HS-27A (cell line): Measurements from ENCODE around the gene ANXA7.
A peak's percentile ranks its signal among the peaks of the same experiment; 100 is the strongest.

ENCODE experiments used
- DNase-seq: peaks from one replicate; pipeline ENCODE4 v3.0.0-alpha.2; 2012; ENCODE audit warnings: low read depth, missing footprints

Gene ANXA7

DNA sequence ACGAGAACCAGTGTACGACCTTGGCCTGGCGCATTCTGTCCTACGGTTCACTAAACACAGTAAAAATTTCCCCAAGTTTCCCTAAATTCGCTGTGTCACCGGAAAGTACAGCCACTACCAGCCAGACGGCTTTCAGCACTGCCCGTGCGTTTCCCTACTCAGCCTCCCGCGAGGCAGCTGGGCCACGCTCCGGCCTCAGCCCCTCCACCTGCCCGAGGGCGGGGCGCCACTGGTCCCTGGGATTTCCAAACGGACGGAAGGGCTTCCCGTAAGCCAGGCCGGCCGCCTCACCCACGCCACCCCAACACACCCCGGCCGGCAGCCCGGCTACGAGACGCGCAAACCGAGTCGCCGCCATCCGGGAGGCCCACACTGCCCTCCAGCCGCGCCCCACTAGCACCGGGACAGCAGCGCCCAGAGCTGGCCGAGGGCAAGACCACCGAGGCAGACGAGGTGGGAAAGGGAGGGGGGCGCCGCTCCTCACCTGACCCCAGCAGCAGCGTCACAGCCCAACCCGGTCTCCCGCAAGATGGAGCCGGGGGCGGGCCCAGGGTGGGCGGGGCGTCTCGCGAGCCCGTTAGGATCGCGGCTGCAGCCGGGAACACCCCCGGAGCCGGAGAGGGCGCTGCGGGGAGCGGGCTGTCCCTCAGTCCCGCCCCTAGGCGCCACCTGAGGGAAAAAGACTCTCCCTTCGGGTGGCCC is at the start of gene ANXA7:
TSS of gene ANXA7 (minus strand) at position 531 of the 702 bp plus-strand sequence. CDS start 13,202 bp downstream, outside the sequence.
- peak; percentile 30 for DNase-seq

DNA sequence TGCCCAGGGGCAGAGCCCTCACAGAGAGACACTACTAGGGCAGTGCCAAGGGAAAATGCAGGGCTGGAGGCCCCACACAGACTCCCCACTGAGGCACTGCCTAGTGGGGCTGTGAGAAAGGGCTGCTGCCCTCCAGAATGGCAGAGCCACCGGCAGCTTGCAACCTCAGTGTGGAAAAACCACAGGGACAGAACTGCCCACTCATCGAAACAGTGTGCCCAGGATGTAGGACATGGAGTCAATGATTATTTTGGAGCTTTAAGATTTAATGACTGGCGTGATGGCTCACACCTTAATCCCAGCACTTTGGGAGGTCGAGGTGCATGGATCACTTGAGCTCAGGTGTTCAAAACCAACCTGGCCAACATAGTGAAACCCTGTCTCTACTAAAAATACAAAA is 47.0 kb upstream of the ANXA7 start:
- DNase-seq: no peak

DNA sequence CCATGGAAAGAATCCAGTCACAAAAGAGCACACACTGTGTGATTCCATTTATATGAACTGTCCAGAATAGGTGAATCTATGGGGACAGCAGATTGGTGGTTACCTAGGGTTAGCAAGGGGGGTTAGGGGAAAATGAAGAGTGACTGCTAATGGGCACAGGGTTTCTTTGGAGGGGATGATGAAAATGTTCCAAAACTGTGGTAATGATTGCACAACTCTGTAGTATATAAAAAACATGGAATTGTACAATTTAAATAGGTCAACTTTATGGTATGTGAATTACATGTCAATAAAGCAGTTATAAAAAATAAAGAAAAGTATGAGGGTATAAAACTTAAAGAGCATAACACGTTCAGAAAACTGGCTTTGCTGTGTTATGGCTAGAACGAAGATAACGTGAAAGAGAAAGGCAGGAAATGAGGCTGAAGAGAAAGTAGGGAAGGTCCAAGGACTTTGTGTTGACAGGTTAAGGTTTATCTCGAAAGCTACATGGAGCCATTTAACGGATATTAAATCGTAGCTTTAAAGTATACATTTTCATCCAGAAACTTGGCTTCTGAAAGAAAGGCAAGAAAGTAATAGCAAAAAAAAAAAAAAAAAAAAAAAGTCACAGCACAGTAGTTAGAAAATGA is 45.9 kb upstream of the ANXA7 start:
- DNase-seq: no peak

DNA sequence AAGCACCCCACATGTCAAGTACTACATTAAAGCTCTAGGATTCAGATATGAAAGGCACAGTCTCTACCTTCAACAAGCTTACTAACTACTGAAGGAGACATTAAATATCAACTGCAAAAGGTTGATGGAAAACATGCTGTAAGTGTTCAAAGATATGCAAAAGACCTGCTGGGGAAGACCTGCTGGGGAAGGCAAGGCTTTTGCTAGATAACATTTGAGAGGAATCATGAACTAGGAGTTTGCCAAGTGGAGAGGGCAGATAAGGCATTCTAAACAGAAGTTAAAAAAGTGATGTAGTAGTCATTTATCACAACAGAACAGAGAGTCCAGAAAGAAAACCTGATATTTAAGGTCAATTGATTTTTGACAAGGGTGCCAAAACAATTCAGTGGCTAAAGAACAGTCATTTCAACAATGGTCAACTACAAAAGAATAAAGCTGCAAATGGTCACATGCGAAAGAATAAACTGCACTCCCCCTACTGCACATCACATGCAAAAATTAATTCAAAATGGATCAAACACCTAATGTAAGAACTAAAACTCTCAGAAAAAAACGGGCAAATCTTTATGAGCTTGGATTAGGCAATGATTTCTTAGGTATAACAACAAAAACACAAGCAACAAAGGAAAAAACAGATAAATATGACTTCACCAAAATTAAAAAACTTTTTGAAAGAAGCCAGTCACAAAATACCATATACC is 42.5 kb upstream of the ANXA7 start:
- DNase-seq: no peak

DNA sequence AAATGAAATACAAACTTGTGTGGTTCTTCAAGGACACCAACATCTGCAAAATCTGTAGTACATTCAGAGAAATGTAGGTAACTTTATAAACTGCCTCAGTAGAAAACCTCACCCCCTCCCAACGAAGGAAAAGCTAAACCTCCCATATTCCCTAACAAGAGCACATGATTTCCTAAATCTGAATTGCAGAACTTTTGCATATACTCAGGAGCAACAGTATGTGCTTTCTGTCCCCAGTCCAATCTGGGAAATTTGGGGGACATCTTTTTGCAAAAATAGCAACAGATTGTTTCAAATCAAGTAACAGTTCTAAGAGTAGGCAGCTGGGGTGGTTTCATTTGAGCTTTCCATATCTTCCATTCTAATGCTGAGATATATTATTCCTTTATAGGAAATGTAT is 35.3 kb upstream of the ANXA7 start:
- DNase-seq: no peak

DNA sequence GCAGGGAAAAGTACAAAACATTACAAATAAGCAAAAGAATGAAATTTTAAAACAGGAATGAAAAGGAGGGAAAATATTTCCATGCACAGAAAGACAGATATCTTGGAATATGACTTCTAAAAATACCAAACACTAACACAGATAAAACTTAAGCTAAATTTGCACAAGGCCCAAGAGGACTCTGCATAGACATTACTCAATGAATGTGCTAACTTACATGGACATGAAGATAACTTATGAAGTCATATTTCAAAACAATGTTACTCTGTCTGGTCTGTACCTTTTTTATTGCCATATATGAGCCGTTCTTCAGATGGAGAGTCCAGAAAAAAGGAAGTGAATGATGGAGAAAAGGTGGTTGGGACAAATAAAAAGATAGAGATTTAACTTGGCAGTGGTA is 34.5 kb upstream of the ANXA7 start:
- no peak for DNase-seq

DNA sequence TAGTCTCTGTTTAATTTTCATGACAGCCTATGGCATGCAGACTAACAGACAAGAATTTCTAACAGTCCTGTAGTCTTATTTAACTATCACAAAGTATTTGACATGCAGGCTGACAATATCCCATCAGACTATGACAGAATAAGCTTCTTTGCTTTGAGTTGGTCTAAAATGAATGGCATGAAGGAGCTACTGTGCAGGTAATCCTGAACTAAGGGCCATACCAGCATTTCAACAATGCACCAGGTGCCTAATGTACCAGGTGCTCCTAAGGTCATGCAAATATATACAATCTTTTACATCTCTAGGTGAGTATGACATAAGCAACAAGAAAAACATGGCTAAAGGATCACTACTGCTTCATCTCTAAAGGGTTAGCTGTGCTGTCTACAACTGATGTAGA is 33.1 kb upstream of the ANXA7 start:
- no peak for DNase-seq

DNA sequence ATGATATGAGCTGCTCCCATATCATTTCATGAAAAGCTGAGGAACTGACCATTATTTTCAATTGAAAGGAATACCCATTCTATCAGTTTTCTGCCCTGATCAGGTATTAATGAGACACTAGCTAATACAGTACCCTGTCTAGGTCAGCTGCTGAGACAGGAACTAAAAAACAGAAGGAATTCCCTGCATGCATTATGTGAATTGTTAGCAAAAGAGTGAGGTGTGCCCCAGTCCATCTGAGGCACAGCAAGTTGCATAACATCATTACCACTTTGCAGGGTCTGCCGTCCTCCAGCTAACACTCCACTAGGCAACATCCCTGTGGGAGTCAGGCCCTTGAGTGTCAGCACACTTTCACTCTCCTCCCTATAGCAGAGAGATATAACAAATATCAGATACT is 30.6 kb upstream of the ANXA7 start:
- no peak for DNase-seq

DNA sequence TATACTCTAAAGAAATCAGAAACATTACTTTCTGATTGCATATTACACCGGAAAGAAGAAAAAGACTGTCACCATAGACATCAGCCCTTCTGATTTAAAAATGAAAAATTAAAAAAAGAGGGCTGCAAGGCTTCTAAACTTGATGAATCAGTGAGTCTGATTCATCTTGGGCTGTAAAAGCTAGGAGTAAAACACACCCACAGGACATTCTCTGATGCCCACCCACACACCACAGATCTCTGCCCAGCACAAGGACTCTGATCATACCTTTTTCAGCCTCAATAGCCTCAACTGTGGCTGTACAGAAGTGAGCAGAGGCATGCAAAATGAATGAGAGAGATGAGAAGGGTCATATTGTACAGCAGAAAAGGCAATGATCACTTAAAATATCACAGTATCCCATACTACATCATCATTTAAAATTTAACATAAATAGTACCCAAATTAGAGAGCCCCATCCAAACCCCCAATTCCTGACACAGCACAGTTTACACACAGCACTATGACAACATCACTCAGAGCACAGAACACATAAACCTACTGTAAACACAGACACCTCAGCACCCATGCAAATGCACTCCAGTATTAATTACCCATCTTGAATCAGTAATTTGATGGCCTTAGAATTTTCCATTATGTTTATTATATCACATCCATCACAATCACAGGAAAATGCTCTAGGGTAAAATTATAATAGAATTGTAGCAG is 25.9 kb upstream of the ANXA7 start:
- DNase-seq: peak; percentile 8

DNA sequence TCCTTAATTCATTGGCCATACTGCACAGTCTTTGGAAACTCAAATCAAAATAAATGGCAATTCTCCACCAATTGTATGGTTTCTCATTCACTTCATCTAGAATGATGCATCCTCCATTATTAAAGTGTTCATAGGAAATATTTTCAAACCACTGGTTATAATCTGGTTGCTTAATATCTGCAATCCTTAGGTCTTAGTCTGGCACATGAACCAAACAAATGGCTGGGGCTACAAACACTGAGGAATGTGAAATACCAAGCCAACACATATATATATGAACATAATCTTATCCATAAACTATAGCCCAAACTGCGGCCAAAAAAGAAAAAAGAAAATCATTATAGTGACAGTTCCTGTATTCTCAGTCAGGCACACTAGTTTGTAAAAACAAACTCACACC is 25.2 kb upstream of the ANXA7 start:
- no peak for DNase-seq

DNA sequence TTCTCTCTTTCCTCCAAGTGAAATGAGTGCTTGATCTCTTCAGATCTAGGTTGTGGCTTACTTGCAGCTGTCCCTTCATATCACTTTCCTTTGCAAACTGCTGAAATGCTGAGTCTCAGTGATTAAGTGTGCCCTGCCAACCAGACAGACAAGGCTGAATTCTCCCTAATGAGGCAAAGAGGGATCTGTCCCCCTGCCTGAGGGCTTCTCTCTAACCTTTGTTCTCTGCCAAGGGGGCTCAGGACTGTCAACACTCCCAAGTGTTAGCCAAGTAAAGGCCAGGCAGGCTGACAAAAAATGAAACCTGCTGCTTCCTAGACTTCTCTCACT is 19.6 kb upstream of the ANXA7 start, which contains the start of gene MSS51:
TSS of gene MSS51 (minus strand) at position 24 of the 330 bp plus-strand sequence. CDS start 5,277 bp downstream, outside the sequence.
- no peak for DNase-seq

DNA sequence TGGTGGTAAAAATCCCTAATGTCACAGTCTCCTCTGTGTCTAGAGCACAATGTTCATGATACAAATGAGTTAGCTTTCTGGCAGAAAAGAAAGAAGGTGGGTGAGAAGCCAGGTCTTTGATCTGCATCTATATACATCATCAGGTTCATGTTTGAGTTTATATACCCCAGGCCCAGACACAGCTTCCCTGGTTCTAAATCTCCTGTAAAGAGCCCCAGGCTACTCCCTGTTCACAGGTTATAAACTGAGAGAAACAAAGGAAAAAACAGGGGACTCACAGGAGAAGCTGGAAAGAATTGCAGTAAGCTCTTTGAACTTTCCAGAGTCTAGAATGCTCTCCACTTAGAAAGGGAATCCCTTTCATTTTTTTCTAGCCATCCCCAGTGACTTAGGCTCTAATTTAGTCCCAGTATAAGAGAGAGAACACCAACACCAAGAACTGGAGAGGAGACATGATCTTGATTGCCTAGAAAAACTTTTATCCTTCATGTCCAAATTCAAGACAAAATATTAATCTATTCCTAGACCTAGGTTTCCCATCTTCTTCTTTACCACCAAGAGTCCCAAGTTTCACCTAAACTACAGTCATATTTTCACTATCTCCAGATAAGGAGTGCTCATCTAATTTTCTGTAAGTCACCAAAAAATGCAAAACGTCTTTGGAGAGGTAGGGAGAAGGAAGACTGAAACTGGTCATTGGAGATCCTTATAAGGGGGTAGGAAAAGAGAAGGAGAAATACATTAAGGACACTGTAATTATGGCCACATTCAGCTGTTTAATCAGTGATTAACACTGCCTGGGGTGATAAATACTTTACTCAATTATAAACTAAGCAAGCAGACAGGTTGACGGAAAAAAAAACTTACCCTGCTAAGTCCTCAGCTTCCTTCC is 19.0 kb upstream of the ANXA7 start:
- no peak for DNase-seq

DNA sequence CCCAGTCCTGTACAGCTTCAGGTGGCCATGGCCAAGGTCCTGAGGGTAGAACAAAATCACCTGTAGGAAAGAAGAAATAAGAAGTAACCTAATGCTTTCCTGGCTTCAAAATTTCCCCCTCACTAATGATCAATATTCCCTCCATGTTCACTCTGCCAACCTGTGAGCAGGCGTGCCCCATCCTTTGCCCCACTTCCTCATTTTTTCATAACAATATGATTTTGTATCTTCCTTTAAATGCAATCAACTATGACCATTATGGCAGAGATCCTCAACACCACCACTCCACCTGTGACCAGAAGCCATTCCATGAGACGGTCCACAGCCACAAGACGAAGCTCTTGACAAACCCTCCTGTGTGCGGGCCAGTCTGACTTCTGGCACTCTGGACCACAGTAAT is 12.5 kb upstream of the ANXA7 start:
- DNase-seq: no peak

DNA sequence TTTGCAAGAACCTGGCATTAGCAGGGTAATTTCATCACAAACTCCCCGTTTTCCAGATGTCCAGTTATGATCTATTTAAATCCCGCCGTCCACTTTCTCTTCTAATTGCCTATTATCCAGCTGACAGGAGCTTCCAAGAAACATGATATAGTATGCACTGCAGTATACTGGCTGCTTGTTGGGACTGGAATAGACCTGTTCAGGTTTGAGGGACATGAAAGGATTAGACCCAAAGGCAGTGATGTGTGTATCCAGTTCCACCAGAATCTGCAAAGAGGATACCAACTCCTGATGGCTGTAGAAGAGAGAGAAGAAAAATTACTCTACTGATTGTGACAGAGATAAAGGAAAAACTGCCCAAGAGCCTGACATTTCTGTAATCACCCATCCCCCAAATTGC is 10.6 kb upstream of the ANXA7 start:
- no peak for DNase-seq

DNA sequence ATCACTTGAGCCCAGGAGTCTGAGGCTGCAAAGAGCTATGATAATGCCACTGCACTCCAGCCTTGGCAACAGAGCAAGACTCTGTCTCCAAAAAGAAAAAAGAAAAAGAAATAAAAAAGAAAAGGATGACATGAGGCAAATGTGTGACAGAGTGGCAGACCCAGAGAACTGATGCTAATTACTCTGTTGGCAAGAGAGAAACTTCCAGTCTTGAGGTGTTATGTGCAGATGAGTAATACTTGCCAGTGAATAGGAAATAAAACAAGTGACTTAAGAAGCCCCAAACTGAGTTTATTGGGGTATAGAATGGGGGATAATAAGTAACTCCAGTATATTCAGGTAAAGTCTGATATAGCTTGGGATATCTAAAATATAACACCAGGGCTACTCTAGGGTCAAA is 9.5 kb upstream of the ANXA7 start:
- DNase-seq: no peak

DNA sequence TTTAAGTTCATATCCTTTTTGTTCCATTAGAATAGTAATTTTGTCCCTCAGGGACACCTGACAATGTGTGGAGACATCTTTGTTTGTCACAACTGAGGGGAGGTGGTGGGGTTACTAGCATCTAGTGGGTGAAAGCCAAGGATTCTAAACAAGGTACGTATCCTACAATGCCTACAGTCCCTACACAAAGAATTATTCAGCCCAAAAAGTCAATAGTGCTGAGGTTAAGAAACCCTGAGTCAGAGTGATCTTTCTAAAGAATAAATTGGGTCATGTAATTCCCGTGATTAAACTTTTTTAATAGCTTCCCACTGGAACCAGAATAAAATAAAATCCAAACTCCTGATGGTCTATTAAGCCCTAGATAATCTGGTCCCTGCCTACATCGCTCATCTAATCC is 2.7 kb upstream of the ANXA7 start:
- no peak for DNase-seq

DNA sequence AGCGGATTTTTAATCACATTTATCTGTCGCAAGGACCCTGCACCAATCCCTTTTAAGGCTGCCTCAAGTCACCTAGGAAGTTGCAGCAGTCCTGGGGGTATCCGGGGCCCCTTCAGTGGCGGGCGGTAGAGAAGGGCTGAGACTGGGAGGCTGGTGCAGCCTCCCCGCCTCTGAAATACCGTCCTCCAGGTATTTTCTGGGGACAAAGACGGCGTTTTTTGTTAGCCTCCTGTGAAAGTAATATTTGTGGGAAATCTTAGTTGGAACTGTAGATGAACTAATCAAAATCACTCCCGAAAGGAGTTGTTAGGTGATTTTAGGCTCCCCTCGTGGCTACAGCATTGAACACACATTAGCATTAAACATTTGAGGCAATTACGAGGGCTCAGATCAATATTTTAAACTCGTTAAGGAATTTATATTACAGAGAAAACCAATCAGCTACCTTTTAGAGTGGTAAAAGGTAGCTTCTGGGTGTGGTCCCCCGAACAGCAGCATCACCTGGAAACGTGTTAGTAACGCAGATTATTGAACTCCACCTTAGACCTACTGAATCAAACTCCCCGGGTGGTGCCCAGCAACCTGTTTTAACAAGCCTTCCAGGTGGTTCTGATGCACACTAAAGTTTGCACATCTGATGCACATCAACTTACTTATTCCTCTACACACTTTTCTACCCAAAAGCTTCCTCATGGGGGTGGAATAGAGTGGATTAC is 530 bp upstream of the ANXA7 start:
- DNase-seq: no peak

DNA sequence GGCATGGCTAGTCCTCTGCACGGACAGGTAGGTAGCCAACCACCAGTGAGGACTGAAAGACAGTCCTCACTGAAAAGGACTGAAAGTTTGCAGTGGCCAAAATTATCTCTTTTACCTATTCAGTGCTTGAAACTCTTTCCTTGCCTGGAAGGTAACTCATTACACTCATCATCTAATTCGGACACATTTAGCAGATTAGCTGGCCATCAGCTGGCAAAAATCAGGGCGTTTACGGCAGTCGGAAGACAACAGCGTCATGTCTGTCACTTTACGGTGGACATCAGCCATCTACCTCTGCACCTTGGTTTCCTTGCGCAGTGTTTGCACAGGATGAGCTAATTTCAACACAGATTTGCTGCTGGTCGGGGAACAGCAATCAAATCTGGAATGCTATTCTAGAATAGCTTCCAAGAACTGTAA is 740 bp downstream of the ANXA7 start:
- DNase-seq: peak; percentile 9

DNA sequence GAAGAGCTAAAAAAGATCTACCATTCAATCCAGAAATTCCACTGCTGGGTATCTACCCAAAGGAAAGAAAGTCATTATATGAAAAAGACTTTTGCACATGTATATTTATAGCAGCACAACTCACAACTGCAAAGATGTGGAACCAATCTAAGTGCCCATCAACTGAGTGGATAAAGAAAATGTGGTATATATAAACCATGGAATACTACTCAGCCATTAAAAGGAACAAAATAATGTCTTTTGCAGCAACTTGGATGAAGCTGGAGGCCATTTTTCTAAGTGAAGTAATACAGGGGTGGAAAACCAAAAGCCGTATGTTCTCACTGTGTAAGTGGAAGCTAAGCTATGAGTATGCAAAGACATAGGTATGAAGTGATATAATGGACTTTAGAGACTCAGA is 3.0 kb downstream of the ANXA7 start:
- DNase-seq: no peak

DNA sequence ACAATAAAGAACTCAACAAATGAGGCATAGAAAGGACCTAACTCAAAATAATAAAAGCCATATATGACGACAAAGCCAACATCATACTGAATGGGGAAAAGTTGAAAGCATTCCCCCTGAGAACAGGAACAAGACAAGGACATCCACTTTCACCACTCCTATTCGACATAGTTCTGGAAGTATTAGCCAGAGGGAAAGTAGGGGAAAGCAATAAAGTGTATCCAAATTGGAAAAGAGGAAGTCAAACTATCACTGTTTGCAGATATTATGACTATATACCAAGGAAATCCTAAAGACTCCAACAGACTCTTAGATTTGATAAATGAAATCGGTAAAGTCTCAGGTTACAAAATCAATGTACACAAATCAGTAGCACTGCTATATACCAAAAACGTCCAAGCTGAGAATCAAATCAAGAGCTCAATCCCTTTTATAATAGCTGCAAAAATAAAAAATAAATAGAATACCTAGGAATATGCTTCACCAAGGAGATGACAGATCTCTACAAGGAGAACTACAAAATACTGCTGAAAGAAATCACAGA is 4.8 kb downstream of the ANXA7 start:
- DNase-seq: no peak

DNA sequence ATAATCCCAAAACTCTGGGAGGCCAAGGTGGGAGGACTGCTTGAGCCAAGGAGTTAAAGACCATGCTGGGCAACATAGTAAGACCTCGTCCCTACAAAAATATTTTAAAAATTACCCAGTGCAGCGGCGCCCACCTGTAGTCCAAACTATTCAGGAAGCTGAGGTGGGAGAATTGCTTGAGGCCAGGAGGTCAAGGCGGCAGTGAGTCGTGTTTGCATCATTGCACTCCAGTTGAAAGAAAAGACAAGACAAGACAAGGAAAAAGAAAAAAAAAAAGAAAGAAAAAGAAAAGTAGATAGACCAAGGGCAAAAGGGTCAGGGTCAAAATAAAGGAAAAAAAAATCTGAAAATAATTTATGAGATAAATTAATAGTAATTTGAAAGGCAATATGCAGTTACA is 5.8 kb downstream of the ANXA7 start:
- no peak for DNase-seq
